ENCODE results near the gene ANKRD24.

ANKRD24 gene

DNA sequence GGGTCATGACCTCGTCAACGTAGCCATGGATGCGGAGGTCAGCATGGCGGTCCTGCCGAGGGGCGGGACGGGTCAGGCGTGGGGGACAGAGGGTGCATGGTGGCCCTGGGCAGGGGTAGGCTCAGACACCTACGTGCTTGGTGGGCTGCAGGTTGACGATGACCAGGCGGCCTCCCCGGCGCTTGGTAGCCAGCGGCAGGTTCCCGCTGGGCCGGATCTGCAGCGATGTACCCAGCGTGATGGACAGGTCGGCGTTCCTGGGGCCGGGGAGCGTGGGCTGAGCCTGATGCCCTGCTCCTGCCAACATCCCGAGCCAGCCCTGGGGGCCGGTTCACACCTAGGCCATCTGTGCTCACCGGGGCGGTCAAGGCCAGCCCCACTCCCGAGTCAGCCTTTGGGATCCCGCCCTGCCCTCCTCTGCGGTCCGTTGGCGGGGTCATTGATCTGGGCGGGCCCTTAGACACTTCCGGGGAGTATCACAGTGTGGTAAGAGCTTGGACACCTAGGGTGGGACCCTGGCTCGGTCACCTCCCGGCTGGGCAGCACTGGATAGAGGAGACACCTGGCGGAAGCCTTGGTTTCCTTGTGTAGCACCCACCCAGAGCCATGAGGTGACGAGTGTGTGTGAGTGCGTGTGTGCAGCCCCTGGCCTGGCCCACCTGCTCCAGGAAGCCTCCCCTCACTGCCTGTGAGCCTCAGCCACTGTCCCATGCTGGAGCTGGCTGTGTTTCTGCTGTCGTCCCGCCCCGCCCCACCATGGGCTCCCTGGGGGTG is 7.4 kb upstream of the ANKRD24 start:
- Histone ChIP-seq H3K4me2 (ENCODE audit: low read depth, low read length, poor library complexity, severe bottlenecking) (no peak overlapping the region), H3K36me3 (ENCODE audit: insufficient read depth, low read length) (peaks cover under 1% of the 10 kb centered on the region; the same call in 1 of the 2 replicates), H3K9me2 (replicated peaks; ENCODE audit: low read depth, low read length) (no peaks in the 10 kb centered on the region), H3K4me3 (ENCODE audit: low read length, poor library complexity, severe bottlenecking) (no peak overlapping the region), H3K4me1 (ENCODE audit: insufficient read depth, low read length, poor library complexity, severe bottlenecking) (no peaks in the 10 kb centered on the region), H3K9ac (ENCODE audit: low read depth, low read length, poor library complexity, severe bottlenecking) (no peak overlapping the region), H3K79me2 (ENCODE audit: insufficient read depth, low read length) (no peaks in the 10 kb centered on the region), H2AFZ (ENCODE audit: low read length) (no peak overlapping the region), H3K9me3 (ENCODE audit: insufficient read depth, low read depth, low read length) (no peaks in the 10 kb centered on the region), H4K20me1 (ENCODE audit: insufficient read depth, low read length, poor library complexity, severe bottlenecking) (no peaks in the 10 kb centered on the region), H3F3A (ENCODE audit: low read depth) (no peaks in the 10 kb centered on the region), H3K27me3 (ENCODE audit: insufficient read depth, low read length, poor library complexity, severe bottlenecking) (no peaks in the 10 kb centered on the region)
- no peak for TF ChIP-seq EZH2phosphoT487 (IDR thresholded peaks at IDR 0.05; ENCODE audit: borderline replicate concordance)
- TF ChIP-seq, protein P1, sequence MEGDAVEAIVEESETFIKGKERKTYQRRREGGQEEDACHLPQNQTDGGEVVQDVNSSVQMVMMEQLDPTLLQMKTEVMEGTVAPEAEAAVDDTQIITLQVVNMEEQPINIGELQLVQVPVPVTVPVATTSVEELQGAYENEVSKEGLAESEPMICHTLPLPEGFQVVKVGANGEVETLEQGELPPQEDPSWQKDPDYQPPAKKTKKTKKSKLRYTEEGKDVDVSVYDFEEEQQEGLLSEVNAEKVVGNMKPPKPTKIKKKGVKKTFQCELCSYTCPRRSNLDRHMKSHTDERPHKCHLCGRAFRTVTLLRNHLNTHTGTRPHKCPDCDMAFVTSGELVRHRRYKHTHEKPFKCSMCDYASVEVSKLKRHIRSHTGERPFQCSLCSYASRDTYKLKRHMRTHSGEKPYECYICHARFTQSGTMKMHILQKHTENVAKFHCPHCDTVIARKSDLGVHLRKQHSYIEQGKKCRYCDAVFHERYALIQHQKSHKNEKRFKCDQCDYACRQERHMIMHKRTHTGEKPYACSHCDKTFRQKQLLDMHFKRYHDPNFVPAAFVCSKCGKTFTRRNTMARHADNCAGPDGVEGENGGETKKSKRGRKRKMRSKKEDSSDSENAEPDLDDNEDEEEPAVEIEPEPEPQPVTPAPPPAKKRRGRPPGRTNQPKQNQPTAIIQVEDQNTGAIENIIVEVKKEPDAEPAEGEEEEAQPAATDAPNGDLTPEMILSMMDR (conservative IDR thresholded peaks at IDR 0.05; ENCODE audit: low read length), result no peak

DNA sequence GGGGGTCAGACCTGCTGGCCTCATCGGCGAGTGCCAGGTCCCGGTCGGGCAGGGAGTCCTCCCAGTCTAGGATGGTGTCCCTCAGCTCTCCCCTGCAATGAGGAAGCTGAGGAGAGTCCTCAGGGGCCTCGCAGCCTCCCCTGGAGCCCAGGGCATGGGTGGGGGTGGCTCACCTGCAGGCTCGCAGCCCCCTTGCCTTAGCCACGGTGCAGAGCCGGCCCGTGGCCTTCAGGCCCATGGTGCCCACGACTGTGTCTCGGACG is 6.9 kb upstream of the ANKRD24 start:
- Histone ChIP-seq H4K20me1 (ENCODE audit: insufficient read depth, low read length, poor library complexity, severe bottlenecking) (no peaks in the 10 kb centered on the region), H3F3A (ENCODE audit: low read depth) (no peaks in the 10 kb centered on the region), H3K27me3 (ENCODE audit: insufficient read depth, low read length, poor library complexity, severe bottlenecking) (no peaks in the 10 kb centered on the region), H3K9me3 (ENCODE audit: insufficient read depth, low read depth, low read length) (no peaks in the 10 kb centered on the region), H3K9ac (ENCODE audit: low read depth, low read length, poor library complexity, severe bottlenecking) (no peak overlapping the region), H3K36me3 (ENCODE audit: insufficient read depth, low read length) (no peaks in the 10 kb centered on the region), H3K4me2 (ENCODE audit: low read depth, low read length, poor library complexity, severe bottlenecking) (no peak overlapping the region), H3K4me3 (ENCODE audit: low read length, poor library complexity, severe bottlenecking) (no peak overlapping the region), H3K9me2 (replicated peaks; ENCODE audit: low read depth, low read length) (no peaks in the 10 kb centered on the region), H2AFZ (ENCODE audit: low read length) (no peak overlapping the region), H3K4me1 (ENCODE audit: insufficient read depth, low read length, poor library complexity, severe bottlenecking) (no peaks in the 10 kb centered on the region), H3K79me2 (ENCODE audit: insufficient read depth, low read length) (peaks cover 1% of the 10 kb centered on the region; the same call in 1 of the 2 replicates)
- TF ChIP-seq, protein P1 (conservative IDR thresholded peaks at IDR 0.05; ENCODE audit: low read length), result no peak
- TF ChIP-seq EZH2phosphoT487 (IDR thresholded peaks at IDR 0.05; ENCODE audit: borderline replicate concordance), result no peak

DNA sequence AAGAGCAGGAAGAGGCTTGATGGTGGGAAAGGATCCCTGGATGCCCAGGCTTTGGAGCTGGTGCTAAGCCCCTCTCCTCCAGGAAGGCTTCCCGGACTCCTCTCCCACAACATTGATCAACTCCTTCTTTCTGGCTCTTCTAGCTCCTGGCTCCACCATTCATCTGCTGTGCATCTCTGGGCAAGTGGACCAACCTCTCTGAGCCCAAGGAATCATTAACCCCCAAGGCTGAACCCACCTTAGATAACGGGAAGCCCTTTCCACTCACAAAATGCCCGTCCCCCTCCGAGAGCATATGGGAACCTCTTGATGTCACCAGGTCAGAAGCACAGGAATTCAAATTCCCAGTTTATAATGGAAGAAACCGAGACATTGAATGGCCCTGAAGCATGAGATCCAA is 5.3 kb upstream of the ANKRD24 start:
- H3F3A ChIP-seq (ENCODE audit: low read depth), result no peaks in the 10 kb centered on the region
- H3K27me3 ChIP-seq (ENCODE audit: insufficient read depth, low read length, poor library complexity, severe bottlenecking), result no peaks in the 10 kb centered on the region
- no peak overlapping the region for H2AFZ ChIP-seq (ENCODE audit: low read length)
- TF ChIP-seq, protein P1 (conservative IDR thresholded peaks at IDR 0.05; ENCODE audit: low read length), result no peak
- TF ChIP-seq EZH2phosphoT487 (IDR thresholded peaks at IDR 0.05; ENCODE audit: borderline replicate concordance), result no peak
- peaks cover 16% of the 10 kb centered on the region; the same call in 1 of the 2 replicates for H3K79me2 ChIP-seq (ENCODE audit: insufficient read depth, low read length)
- H3K4me2 ChIP-seq (ENCODE audit: low read depth, low read length, poor library complexity, severe bottlenecking), result no peak overlapping the region
- H3K4me3 ChIP-seq (ENCODE audit: low read length, poor library complexity, severe bottlenecking), result no peak overlapping the region
- H3K36me3 ChIP-seq (ENCODE audit: insufficient read depth, low read length), result no peaks in the 10 kb centered on the region
- no peak overlapping the region for H3K9ac ChIP-seq (ENCODE audit: low read depth, low read length, poor library complexity, severe bottlenecking)
- no peaks in the 10 kb centered on the region for H3K9me3 ChIP-seq (ENCODE audit: insufficient read depth, low read depth, low read length)
- H3K9me2 ChIP-seq (replicated peaks; ENCODE audit: low read depth, low read length), result no peaks in the 10 kb centered on the region
- H3K4me1 ChIP-seq (ENCODE audit: insufficient read depth, low read length, poor library complexity, severe bottlenecking), result peaks cover 5% of the 10 kb centered on the region
- no peaks in the 10 kb centered on the region for H4K20me1 ChIP-seq (ENCODE audit: insufficient read depth, low read length, poor library complexity, severe bottlenecking)
